Stimulated activated CD8-positive, alpha-beta memory T cell treated with anti-CD3 and anti-CD28 coated beads, Interleukin-7, amount 100 ng/mL, for 1 hour (primary cell): ENCODE data around the gene CTIF.

Experiments
- DNase-seq, 2 donors: peaks; one replicate each; pipeline ENCODE4 v3.0.0-alpha.2; 2020; ENCODE audit warnings: low read depth in 2 of 2

Gene CTIF

GRCh38 chr18:48621815-48622555 lies 83.2 kb downstream of the CTIF start:
- no peak for DNase-seq

- no peak for DNase-seq
Observed at GRCh38 chr18:48622911-48623431, 84.1 kb downstream of the CTIF start.

- no peak for DNase-seq
Observed at GRCh38 chr18:48623468-48624235, 84.8 kb downstream of the CTIF start.

GRCh38 chr18:48624856-48625255 lies 86.0 kb downstream of the CTIF start:
- no peak for DNase-seq

- no peak for DNase-seq
Observed at GRCh38 chr18:48627216-48627615, 88.4 kb downstream of the CTIF start.

GRCh38 chr18:48629730-48630324 lies 91.0 kb downstream of the CTIF start:
- DNase-seq = no peak

GRCh38 chr18:48631851-48632250 lies 93.0 kb downstream of the CTIF start:
- no peak for DNase-seq

GRCh38 chr18:48632676-48633257 lies 93.9 kb downstream of the CTIF start:
- DNase-seq = no peak

GRCh38 chr18:48634491-48634890 lies 95.7 kb downstream of the CTIF start:
- no peak for DNase-seq

GRCh38 chr18:48634975-48635374 lies 96.1 kb downstream of the CTIF start:
- no peak for DNase-seq

GRCh38 chr18:48635806-48636205 lies 97.0 kb downstream of the CTIF start:
- DNase-seq = no peak

GRCh38 chr18:48636436-48636835 lies 97.6 kb downstream of the CTIF start:
- no peak for DNase-seq

- DNase-seq = no peak
Observed at GRCh38 chr18:48637081-48637990, 98.5 kb downstream of the CTIF start.

- no peak for DNase-seq
Observed at GRCh38 chr18:48638451-48638850, 99.6 kb downstream of the CTIF start.

- DNase-seq = no peak
Observed at GRCh38 chr18:48638896-48639771, 100.3 kb downstream of the CTIF start.

- DNase-seq = no peak
Observed at GRCh38 chr18:48639772-48640432, 101.1 kb downstream of the CTIF start.

GRCh38 chr18:48640566-48641270 lies 101.9 kb downstream of the CTIF start:
- no peak for DNase-seq

GRCh38 chr18:48641981-48642380 lies 103.2 kb downstream of the CTIF start:
- DNase-seq = no peak

GRCh38 chr18:48642503-48642902 lies 103.7 kb downstream of the CTIF start:
- DNase-seq = no peak
